CD4-positive, alpha-beta T cell treated with Interleukin-6 for 4 hours (primary cell): ENCODE measurements around the gene GHRH.

ENCODE experiments used
- DNase-seq: peaks from one replicate; pipeline ENCODE4 v3.0.0-alpha.2; 2020; ENCODE audit warnings: mixed read lengths

The GHRH gene

GRCh38 chr20:37261714-37262113, at the start of gene GHRH:
Gene GHRH (minus strand): TSS chr20:37261814. CDS start chr20:37256889, 4,925 bp downstream.
- DNase-seq: no peak

- DNase-seq: no peak
Observed at GRCh38 chr20:37310951-37311350, 49.3 kb upstream of the GHRH start.

GRCh38 chr20:37309936-37310590, 48.4 kb upstream of the GHRH start:
- DNase-seq: no peak

DNA sequence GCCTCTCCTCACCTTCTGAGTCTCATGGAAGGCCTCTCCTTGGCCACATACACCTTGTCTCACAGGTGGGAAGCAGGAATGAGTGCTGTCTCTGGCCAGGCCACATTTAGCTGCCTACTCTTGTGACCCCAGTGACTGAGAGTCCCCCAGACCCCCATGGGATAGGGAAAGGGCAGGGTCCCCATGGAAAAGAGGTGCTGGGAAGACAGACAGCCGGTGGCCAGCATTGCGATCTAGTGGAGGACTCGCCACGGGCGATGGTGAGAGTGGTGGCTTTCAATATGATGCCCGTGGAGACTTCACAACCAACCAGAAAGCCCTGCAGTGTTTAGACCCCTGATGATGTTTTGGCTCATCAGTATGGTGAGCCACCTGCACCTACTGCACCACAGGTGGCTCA, 47.7 kb upstream of the GHRH start:
- DNase-seq: no peak

GRCh38 chr20:37308086-37309050, 46.8 kb upstream of the GHRH start:
- no peak for DNase-seq

DNA sequence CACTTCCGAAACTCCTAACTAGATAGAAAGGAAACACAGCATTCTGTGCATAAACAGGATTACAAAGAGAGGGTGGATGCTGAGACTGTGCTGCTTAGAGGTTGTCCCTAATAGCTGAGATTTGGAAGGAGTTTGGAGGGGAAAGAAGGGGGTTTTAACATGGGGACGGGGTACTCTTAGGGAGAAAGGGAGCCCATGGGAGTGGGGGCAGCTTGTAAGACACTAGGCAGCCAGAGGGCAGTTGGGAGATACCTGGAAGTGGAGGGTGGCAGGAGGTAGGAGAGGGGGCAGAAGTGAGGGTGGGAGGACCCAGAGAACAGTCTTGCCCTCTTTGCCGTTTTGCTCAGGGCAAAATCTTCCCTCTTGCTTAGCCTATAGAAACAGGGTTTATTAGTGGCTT, 44.2 kb upstream of the GHRH start:
- no peak for DNase-seq

- no peak for DNase-seq
Observed at GRCh38 chr20:37305079-37305478, 43.5 kb upstream of the GHRH start.

- no peak for DNase-seq
Observed at GRCh38 chr20:37303637-37304036, 42.0 kb upstream of the GHRH start.

GRCh38 chr20:37302981-37303380, 41.4 kb upstream of the GHRH start:
- no peak for DNase-seq

DNA sequence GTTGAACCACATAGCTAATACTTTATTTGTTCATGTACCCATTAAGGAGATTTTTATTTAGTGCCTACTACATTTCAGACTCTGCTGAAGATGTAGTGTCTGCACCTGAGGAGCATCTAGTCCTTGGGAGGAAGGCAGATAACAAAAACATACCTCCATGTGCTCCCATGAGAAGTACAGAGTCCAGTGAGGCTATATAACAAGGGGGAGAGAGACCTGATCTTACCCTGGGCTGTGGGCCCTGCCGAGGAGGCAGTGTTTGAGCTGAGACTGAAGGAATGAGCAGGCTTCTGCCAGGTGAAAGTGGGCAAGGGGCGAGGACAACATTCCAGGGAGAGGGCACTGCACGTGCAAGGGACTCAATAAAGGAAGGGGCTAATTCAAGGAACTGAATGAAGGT, 39.9 kb upstream of the GHRH start:
- DNase-seq: no peak

DNA sequence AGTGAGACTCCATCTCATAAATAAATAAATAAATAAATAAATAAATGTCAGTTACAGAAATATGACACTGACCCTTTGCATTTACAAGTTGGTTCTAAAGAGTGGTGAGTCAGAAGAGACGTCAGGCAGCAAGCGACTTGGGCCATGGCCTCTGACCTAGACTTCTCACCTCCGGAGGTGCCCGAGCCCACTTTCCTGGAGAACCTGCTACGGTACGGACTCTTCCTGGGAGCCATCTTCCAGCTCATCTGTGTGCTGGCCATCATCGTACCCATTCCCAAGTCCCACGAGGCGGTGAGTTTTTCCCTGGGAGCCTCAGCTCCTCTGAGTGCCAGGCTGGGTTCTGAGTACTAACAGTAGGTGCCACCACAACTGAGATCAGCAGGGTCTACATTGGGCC, 39.5 kb upstream of the GHRH start:
- DNase-seq: no peak

GRCh38 chr20:37299718-37300528, 38.3 kb upstream of the GHRH start:
- no peak for DNase-seq

DNA sequence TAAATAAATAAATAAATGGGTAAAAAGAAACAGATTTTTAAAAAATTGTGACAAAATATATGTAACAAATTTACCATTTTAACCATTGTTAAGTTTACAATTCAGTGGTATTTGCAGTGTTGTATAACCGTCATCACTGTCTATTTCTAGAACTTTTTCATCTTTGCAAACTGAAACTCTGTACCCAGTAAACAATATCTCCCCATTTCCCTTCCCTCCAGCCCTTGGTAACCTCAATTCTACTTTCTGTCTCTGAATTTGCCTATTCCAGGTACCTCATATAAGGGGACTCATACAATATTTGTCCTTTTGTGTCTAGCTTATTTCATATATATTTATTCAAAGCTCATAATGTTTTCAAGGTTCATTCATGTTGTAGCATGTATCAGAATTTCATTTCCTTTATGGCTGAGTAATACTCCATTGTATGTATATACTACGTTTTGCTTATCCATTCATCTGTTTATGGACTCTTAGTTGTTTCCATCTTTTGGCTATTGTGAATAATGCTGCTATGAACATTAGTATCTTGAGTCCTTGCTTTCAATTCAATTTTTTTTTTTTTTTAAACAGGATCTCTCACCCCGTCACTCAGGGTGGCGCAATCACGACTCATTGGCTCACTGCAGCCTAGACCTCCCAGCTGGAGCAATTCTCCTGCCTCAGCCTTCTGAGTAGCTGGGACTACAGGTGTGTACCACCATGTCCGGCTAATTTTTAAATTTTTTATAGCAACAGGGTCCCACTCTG, 36.8 kb upstream of the GHRH start:
- no peak for DNase-seq

GRCh38 chr20:37297066-37297736, 35.6 kb upstream of the GHRH start:
- no peak for DNase-seq

DNA sequence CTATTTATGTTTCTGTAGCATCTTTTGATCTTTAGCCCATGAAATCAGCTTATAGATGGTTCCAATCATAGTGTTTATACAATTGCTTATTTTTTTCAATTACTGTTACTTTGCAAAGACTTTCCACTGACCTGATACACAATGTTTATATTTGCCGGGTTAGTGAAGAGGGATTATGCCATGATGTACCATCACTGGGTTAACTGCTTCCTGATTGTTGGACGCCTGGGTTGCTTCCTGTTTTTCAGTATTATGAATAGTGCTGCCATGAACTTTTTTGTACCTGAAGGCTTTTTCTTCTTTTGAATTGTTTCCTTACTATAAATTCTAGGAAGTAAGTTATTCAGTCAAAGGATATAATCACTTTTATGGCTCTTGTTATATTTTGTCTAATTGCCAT, 34.8 kb upstream of the GHRH start:
- DNase-seq: no peak

DNA sequence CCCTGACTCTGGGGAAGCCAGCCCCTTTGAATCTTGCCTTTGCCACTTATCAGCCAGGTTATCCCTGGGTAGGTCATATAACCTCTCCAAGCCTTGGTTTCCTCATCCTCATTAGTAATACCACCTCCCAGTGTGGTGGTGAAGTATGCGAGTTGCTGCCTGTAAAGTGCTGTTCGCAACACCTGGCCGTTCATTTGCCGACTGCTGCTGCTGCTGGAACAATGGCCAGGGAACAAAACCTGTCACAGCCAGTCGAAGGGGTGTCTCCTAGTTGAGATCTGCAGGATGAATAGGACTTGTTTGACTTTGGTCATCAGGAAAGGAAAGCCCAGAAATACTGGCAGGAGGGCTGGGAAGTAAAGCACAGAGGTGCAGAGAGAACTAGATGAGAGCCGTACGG, 34.0 kb upstream of the GHRH start:
- no peak for DNase-seq

- no peak for DNase-seq
Observed at GRCh38 chr20:37295001-37295400, 33.4 kb upstream of the GHRH start.

DNA sequence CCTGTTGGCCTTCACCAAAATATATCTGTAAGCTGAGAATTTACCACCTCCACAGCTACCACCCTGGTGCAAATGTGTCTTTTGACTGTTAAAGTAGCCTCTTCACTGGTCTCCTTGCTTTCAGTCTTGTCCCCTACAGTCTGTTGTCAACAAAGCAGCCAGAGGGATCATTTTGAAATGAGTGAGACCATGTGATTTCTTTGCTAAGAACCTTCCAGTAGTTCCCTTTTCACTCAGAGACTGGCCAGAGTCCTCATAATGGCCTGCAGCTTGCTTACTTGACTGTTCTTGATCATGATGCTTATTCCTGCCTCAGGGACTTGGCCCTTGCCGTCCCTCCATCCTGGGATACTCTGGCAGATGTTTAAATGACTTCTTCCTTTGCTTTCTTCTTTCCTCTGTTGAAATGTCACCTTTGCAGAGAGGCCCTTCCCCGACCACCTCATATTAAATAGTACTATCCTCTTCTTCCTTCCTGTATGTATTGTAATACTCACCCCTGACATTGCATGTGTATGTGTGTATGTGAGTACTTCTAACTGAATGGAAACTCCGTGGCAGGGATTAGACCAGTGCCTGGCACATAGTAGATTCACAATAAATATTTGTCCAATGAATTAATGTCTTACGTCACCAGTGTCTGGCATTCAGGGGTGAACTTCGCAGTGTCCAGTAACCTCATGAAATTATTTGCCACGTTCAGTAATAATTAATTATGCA, 32.8 kb upstream of the GHRH start:
- DNase-seq: no peak

DNA sequence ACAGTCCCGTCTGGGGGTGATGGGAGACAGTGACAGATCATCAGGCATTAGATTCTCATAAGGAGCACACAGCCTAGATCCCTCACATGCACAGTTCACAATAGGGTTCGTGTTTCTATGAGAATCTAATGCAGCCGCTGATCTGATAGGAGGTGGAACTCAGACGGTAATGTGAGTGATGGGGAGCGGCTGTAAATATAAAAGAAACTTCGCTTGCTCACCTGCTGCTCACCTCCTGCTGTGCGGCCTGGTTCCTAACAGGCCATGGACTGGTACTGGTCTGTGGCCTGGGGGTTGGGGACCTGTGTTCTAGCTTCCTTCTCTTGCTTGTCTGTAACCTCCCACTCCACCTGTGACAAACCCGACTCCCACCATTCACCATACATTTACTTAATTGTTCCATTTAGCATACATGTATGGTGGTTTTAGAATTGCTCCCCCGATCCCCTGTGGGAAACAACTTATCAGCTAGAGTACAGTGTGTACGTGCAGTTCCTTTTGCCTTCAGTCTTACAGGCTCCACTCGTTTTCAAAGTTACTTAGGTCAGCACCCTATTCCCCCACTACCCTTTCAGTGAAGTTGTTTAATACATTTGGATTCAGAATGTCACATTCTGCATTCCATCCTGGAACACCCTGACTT, 31.8 kb upstream of the GHRH start:
- no peak for DNase-seq

- no peak for DNase-seq
Observed at GRCh38 chr20:37291724-37292126, 30.1 kb upstream of the GHRH start.
